ENCODE measurements around the gene DYRK1B.

DYRK1B gene

GRCh38 chr19:39852882-39853281 lies 18.9 kb upstream of the DYRK1B start:
- FAIRE-seq = no peak

DNA sequence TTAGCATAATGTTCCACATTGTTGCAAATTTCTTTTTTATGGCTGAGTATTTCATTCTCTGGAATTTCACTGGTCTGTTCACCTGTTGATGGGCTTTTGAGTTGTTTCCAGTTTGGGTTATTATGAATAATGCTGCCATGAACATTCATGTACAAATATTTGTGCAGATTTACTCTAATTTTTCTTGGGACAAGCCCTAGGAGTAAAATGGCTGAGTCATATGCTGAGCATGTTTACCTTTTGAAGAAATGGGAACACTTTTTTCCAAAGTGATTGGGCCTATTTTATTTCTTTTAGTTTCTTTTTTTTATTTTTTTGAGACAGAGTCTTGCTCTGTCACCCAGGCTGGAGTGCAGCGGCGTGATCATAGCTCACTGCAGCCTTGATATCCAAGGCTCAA lies 16.9 kb upstream of the DYRK1B start:
- no peak for FAIRE-seq

GRCh38 chr19:39848392-39848791 lies 14.4 kb upstream of the DYRK1B start:
- no peak for FAIRE-seq

GRCh38 chr19:39847525-39847924 lies 13.6 kb upstream of the DYRK1B start:
- no peak for FAIRE-seq

- FAIRE-seq = no peak
These were observed 12.9 kb upstream of the DYRK1B start for GRCh38 chr19:39846678-39847486.

- FAIRE-seq = no peak
These were observed 12.1 kb upstream of the DYRK1B start, which contains the start of gene FBL for GRCh38 chr19:39845933-39846677. Gene FBL (minus strand): TSS chr19:39846379. CDS start chr19:39846300, 79 bp downstream.

DNA sequence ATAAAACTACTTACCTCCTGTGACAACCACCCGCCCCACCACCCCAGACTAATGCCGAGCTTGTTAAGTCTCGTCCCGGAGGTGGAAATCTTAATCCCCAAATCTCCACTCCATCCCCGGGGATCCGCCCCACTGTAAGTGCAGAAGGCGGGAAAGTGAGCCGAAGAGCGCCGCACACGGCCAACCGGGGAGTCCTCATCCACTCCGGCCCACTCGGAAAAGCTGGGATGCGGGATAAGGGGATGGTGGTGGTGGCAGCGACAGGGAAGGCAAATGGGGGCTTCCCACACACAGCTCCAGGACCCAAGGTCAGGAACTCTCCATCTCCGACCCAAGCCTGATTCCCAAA lies 11.6 kb upstream of the DYRK1B start:
- no peak for FAIRE-seq

DNA sequence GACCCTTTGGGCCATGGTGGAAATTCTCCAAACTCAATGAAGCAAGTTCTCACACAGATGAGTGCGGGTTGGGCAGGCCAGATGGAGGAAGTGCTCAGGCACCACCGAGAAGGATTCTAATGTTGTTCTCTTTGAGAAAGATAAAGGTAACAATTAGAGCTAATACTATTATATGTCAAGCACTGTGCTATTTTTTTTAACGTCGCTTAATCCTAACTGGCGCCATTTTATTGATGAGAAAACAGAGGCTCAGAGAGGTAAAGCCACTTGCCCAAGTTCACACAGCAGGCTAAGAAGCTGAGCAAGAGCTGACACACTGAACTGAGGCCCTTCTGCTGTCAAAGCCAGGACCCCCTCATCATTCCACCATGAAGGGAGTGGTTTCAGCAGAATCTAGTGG lies 11.2 kb upstream of the DYRK1B start:
- FAIRE-seq = no peak

- FAIRE-seq = peak; percentile 66
These were observed 10.2 kb upstream of the DYRK1B start for GRCh38 chr19:39843919-39844793.

DNA sequence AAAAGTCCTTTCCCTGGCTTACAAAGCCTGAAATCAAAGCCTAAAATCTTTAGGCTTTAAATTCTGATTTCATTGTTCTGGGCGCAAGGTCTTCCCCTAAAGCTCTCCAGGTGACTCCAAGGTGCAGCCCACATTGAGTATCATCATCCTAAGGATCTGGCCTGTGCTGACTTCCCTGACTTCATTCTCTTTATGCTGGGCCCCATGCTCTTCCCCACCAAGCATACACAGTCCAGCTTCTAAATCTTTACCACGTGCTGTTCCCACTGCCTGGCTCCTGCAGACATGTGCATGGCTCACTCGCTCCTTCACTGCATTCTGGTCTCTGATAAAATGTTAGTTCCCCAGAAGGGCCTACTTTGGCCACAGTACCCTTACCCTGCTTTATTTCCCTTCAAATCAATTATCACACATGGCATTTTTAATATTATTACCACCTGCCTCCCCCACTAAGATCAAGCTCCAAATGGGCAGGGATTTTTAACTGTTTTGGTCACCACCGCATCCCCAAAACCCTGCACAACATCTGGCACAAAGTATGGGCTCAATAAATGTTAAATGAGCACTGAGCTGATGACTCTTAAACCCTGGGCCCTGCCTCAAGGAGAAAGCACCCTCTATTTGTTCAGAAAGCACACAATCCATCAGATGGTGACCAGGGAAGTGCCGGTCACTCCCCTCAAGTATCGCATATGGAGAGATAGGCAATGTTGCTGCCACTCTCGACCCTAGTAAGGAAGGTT lies 8.9 kb upstream of the DYRK1B start:
- FAIRE-seq = no peak

DNA sequence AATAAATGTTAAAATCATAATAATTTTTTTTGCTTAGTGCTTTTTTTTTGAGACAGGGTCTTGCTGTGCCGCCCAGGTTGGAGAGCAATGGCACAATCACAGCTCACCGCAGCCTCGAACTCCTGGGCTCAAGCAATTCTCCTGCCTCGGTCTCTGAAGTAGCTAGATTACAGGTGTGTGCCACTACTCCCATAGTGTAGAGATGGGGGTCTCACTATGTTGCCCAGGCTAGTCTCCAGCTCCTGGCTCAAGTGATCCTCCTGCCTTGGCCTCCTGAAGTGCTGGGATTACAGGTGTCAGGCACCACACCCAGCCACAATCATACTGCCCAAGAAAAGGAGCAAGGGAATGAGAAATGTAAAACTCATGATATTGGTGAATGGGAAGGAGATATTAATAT lies 7.1 kb upstream of the DYRK1B start:
- no peak for FAIRE-seq

- no peak for FAIRE-seq
These were observed 6.5 kb upstream of the DYRK1B start for GRCh38 chr19:39840492-39840891.

DNA sequence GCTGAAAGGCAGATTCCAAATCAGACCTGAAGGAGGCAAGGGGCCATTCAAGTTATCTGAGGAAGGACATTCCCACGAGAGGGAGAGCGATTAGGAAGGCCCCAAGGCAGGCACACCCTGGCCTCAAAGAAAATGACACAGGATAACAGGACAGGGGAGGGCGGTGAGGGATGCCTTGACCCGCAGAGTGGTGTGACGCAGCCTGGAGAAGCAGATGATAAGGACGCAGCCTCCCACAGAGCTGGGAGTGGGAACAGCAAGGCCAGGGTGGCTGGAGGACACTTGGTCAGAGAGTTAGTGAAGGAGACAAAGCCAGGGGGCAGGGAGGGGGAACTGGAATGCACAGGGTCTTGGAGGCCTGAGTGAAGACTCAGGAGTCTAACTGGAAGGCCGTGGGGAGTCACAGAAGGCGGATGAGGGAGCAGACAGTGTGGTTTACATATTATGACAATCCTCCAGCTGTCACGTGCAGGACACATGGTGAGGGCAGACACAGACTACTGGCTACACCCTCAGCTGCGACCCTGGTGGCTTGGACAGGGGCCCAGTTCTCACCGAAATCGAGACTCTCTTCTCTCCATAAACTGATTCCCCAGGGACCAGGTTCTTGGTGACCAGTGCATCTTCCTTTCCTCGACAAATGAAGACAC lies 5.8 kb upstream of the DYRK1B start:
- FAIRE-seq = no peak

- FAIRE-seq = no peak
These were observed 4.6 kb upstream of the DYRK1B start for GRCh38 chr19:39838569-39838968.

DNA sequence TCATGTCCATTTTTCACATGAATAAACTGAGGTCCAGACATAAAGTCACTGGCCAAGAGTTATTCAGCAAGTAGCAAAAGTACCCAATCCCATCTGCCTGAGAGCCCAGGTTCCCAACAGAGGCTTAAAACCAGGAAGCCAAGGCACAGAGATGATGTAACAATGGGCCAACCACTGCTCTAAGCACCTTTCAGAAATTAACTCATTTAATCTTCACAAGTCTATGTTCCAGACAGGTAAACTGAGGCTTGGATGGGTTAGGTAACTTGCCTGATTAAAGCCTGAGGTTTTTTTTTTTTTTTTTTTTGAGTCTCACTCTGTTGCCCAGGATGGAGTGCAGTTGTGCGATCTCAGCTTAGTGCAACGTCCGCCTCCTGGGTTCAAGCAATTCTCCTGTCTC lies 4.0 kb upstream of the DYRK1B start:
- no peak for FAIRE-seq

- peak; percentile 12 for FAIRE-seq
These were observed 402 bp upstream of the DYRK1B start for GRCh38 chr19:39834287-39834841.

DNA sequence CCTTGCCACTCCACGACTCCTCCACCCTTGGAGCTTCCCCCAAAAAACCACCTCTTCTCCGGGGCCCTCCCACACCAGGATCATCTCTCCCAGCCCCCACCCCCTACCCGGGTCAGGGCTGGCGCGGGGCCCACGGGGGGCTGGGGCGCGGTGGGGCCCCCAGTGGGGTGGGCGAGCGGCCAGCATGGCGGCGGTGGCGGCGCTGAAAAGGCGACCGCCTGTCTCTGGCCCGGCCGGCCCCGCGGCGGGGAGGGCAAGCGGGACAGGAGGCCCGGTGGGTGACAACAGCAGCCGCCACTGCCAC lies 850 bp downstream of the DYRK1B start:
- no peak for FAIRE-seq

DNA sequence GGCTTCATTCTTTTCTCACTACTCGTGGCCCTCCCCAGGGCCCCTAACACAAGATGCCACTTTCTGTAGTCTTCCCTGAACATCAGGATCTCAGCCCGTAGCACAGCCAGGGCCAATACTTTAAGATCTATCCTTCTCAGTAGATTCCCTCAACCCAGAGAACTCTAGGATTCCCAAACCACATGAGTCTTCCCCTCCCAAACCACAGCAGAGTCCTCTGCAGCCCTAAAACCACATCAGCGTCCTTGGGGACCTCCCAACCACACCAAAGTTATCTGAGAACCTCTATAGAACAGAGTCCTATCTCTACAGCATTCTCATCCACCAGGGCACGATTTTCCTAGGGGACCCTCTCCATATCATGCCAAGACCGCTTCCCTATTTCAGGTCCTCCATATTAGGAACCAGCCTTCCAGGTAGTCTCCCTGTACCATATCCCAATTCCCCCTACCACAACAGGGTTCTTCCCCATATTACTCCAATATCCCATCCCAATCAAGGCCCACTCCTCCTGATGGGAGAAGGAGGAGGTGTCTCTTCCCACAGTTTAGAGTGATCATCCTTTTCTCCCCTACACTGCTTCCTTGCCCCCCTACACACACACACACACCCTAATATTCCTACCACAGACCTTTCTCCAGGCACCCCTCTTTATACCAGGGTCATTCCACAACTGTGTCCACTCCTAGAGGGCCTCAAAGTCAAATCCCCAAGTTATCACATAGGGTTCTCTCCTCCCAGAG lies 1.4 kb downstream of the DYRK1B start:
- no peak for FAIRE-seq

- no peak for FAIRE-seq
These were observed 2.3 kb downstream of the DYRK1B start for GRCh38 chr19:39831679-39832078.

GRCh38 chr19:39830847-39831246 lies 3.1 kb downstream of the DYRK1B start:
- FAIRE-seq = no peak

DNA sequence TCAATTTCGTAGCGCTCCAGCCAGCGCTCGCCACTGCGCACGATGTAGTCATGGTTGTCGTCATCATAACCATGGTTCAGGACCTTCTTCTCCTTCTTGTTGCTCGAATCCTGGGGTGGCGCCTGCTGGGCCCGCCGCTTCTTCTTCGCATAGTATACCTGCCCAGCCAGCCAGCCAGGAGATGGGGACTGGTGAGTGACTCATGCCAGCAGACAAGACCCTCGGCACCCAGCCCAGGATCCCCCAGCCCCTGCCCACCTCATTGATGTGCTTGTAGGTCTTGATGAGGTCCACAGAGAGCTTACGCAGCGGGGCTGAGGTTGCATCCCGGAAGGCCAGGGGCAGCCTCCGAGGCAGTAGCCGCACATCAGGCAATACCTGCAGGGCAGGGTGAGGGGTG lies 3.6 kb downstream of the DYRK1B start:
- no peak for FAIRE-seq

All from endometrium (tissue), 2 donors.